Measurements from ENCODE around the gene CPSF3.

Gene CPSF3

DNA sequence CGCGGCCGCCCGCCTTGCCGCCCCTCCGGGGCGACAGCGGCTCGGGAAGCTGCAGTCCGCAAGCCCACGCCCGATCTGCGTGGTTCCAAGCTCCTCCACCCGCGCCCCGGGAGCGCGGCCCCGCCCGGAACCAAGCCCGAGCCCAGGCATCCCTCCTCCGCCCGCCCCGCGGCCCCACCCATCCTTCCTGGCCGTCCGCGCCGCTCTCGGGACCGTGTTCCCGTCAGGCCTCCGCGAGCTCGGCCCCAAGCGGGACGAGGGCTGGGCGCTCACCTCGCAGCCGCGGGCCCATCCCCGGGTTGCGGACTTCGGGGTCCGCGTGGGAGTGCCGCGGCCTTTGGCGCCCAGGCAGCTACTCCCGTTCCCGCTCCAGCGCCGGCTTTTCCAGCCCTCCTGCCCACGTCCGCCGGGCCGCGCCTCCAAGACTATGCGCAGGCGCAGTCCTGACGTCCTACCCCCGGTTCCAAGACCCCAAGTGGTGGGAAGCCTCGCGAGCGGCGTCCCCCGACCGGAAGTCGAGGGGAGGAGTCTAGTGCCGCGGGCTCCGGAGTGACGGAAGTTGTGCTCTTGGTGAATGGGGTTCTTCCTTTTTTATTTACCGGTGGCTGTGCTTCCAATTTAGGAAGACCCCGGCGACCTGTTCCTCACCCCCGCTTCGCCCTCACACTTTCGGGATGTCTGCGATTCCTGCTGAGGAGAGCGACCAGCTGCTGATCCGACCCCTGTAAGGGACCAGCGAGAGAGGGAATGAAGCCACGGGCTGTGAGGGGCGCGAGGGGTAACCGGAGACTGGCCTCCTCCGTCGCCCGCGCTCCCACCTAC lies at the start of gene CPSF3, which contains the start of gene ITGB1BP1:
TSS of gene CPSF3 (plus strand) at position 555 of the 822 bp plus-strand sequence. CDS start at position 675, 120 bp downstream.
TSS of gene ITGB1BP1 (minus strand) at position 429 of the 822 bp plus-strand sequence. CDS start 4,831 bp downstream, outside the sequence.
- DNase-seq = peak; percentile 97

DNA sequence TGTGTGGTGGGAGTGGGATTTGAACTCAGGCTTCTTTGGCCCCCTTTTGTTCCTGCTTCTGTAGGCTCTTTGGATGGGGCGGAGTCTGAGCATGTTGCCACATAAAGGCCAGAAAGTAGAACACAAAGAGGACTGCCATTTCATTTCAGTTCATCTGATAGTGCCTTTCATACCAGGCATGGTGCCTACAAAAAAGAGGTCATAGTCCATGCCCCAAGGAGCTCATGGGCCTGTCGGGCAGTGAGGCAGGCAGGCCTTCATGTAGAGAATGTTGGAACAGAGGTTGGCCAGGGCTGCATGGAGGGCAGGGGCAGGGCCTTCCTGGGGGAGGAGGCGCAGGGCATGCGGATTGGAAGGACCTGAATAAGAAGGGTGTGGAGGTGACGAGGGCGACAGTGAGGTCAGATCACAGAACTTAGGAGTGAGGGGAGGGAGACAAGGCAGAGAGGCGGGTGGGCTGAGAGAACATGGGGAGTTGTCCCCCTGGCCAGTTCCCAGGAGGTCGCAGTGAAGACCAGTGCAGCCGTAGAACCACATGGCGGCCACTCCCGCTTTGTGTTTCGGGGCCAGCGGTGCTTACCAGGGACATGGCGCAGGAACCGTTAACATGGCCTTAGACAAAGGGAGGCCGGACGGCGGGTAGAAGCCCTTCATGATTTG lies 49.3 kb upstream of the CPSF3 start:
- DNase-seq = no peak

DNA sequence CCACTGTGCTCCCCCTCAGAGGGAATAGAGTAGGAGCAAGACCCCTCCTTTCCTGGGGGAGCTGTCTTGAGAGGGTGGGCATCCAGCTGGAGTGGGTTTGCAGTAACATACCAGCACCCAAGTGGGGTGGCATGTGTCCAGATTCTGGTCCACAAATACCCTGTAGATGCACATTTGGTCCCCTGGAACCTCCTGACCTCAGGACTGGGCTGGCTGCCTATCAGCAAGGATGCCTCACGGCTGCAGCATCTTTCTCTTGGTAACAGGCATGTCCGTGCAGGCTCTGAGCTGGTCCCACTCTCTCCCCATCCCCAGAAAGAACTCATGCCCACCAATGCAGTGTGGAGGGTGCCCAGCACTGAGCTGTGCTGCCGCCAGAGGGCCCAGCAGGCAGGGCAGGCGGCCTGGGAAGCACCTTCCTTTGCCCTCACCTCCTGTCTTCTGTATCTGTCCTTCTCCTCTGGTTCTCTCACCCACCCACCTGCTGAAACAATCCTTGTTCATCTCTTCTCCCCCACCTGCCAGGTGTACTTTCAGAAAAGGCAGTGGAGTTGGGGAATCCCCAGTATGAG lies 47.5 kb upstream of the CPSF3 start:
- DNase-seq = no peak

DNA sequence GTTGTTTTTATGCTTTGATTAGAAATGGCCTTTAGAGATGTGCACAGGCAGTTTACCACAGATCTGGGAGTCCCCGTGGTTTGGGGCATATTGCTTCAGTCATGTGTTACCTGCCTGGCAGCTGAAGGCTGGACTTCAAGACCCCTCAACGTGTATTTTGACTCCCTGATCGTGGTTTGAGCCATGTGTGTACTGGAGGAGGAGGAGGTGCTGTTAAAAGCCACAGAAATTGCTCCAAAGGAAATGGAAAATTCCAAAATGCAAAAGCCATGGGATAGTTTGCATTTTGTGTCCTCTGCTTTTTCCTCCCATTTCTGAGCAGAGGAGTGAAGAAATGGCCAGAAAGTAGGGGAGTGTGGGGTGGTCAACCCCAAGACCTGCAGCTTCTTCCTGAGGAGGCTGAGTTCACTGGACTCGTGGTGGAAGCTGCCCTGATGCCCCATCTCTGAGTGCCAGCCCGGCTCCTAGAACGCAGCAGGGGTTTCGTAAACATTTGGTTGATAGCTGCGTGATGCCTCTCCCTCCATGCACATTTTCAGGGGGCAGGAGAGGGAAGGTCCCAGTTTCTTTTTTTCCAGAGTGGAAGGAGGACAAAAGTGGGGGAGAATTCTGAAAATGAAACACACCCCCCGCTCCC lies 45.9 kb upstream of the CPSF3 start:
- DNase-seq = no peak

DNA sequence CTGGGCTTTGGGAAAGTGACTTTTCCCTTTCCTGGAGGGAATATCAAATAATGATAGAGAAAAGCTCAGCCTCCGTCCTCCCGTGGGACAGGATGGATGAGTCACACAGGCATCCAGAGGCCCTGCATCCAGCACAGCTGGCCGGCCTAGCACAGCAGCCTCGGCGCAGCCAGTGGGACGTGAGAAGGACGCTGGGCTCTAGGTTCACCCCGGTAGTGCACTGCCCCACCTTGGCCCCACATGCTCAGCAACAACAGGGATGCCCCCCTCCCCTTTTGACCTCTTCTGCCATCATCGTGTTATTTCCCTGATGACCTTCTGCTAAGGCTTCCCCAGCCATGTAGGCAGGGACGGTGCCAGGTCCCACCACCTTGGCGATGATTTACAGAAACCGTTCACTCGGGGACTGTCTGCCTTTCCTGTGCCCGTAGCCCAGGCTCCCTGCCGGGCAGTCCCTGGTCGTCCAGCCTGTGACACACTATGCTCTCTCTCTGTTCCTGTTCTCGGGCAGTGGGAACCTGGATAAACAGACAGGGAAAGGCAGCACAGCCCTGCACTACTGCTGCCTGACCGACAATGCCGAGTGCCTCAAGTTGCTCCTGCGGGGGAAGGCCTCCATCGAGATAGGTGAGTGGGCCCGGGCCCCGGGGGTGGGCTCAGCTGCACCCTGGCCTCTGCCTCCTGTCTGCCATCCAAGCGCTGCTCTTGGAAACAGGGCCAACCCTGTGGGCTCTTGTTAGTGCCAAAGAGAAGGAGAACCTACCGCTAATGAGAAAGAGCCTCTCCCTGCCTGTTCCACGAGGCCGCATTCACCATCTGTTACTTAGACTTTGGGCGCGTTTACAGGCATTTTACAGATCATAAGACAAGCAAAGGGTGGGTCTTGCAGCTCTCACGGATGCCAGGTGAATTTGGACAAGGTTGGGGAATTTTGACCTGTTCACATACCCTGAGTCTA lies 44.7 kb upstream of the CPSF3 start:
- no peak for DNase-seq

DNA sequence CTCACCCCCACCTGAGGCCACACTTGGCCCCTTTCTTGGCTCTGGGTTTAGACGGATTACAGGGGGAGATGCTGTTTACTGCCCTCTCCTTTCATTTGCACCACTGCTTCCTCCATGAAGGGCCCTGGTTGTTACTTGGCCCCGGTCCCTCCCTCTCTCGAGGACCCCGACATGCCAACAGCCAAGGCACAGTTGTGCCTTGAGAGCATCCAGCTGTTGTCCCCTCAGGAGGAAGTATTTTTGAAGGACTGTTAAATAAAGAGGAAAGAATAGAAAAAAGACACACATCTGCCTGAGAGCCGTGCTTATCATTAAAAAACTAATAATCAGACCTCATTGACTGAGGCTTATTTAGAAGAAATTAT lies 44.1 kb upstream of the CPSF3 start:
- no peak for DNase-seq

DNA sequence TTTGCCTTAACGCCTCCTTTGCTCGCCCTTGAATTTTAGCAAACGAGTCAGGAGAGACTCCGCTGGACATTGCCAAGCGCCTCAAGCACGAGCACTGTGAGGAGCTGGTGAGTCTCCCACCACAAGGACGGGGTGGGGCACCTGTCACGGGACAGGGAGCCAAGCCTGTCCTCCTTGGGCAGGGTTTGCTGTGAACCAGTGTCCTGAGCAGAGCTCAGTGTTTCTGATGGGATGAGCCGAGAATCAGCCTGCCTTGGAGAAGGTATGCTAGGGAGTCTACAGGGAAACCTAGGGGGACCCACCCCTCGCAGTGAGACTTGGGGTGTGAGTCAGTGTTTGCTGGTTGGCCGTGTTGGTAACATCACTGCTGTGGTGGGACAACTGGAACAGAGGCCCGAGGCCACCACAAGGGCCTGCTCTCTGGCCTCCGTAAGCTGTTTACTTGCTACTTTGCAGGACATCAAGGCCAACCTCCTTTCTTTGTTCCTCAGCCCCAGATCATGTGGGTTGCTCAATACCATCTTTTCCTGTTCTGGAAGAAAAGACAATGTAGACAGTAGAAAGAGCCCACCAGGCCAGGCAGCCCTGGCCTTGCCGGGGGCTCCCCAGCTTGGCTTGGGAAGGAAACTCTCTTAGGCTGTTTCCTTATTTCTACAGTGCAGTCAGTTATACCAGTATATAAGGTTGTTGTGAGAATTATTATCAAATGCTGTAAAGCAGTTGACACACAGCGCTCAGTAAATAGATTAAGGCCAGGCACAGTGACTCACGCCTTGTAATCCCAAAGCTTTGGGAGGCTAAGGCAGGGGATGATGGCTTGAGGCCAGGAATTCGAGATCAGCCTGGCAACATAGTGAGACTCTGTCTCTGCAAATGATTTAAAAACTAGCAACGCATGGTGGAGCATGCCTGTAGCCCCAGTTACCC lies 42.5 kb upstream of the CPSF3 start:
- no peak for DNase-seq

DNA sequence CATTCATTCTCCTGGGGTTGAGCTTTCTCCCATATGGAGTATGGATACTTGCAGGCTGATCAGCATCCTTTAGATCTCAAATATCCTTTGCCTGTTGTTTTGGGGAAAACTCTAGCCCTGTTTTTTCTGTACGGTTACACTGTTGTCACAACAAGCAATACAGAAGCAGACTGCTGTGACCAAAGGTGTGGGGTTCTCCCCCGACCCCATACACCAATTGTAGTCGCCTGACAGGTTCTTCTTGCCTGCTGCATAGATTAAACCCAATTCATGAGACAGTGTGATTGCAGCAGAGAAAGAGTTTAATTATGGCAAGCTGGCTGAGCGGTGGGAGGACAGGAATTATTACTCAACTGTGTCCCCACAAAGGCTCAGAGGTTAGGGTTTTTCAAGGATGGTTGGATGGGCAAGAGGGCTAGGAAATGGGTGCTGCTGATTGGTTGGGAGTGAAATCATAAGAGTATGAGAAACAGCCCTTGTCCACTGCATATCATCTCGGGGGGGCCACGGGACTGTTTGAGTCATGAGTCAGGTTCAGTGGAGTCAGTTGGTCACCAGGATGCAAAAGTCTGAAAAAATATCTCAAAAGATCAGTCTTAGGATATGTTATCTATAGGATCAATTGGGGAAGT lies 40.7 kb upstream of the CPSF3 start:
- DNase-seq = no peak

DNA sequence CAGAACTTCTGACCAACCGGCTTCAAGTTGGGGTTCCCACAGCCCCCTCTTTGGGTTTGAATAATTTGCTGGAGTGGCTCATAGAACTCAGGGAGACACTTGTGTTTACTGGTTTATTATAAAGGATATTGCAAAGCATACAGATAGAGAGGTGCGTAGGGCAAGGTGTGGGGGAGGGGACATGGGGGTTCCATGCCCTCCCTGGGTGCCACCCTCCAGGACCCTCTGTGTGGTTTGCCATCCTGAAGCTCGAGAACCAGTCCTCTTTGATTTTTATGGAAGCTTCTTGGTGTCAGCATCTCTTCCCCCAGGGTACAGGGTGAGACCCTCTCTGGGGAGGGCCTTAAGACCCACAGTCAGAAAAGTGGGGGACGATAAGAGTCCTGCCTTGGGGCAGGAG lies 38.9 kb upstream of the CPSF3 start:
- no peak for DNase-seq

DNA sequence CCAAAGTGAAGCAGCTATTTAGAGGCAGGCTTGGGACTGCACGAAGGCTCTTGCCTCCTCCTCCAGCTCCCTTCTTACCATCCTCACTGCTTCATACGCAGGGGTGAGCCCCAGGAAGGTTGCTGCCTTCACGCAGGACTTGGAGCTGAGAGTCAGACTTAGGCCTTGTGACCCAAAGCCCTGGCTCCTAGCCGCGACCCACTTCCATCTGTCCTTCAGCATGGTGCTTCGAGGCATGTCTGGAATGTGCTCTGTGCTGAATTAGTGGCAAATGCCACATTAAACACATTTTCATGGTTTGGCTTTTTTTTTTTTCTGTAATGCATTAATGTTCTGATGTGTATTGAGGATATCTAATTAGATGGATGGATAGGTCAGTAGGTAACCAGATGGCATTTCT lies 37.6 kb upstream of the CPSF3 start:
- no peak for DNase-seq

DNA sequence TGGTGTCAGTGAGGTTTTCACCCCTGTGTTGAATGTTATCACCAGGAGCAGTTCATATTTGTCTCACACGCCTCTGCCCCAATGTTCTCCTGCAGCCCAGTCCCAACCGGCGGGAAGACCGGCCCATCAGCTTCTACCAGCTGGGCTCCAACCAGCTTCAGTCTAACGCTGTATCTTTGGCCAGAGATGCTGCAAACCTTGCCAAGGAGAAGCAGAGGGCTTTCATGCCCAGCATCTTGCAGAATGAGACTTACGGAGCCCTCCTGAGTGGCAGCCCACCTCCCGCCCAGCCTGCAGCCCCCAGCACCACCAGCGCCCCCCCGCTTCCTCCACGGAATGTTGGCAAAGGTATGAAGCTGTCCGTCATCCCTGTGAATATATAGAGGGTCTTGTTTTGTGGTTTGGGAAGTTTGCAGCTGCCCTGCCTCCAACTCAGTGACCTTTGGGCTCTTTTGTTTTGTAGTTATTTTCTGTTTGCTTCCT lies 35.2 kb upstream of the CPSF3 start:
- DNase-seq = no peak

DNA sequence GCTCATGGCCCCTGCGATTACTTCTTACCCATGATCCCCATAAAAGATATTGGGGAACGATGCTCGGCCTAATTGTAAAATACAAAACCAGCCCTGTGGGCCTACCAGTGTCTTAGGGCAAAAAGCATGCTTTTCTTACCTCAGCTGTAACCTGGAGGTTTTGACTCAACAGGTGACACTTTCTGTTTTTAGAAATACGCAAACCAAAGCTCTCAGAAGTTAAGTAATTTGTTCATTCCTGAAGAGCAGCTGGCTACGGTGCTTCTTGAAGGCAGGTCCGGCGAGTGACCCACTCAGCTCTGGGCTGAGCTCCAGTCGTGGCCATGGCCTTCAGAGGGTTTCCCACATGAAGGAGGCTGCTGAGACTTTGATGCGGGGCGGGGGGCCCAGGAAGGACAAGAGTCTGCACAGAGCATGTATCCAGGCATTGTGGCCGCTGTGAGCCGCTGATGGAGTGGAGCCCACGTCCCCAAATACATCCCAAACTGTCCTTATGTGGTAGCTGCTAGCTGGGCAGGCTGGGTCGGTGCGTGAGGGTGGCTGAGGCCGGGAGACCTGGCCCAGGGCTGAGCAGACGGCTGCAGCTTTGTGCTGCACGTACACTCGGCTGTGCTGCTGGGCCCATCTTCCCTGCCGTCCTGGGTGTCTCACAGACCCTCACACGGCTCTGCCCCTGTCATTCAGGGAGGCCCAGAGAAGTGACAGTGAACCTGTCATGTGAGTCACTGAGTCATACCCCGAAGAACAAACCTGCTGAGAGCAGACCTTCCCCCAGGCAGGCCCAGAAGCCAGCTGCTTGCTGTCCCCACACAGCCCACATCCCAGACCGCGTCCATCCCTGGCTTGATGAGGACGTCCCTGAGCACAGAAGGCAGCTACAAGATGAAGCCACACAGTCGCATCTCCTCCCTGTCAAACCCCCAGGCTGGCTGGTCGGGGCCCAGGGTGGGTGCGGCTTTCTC lies 34.2 kb upstream of the CPSF3 start:
- no peak for DNase-seq

DNA sequence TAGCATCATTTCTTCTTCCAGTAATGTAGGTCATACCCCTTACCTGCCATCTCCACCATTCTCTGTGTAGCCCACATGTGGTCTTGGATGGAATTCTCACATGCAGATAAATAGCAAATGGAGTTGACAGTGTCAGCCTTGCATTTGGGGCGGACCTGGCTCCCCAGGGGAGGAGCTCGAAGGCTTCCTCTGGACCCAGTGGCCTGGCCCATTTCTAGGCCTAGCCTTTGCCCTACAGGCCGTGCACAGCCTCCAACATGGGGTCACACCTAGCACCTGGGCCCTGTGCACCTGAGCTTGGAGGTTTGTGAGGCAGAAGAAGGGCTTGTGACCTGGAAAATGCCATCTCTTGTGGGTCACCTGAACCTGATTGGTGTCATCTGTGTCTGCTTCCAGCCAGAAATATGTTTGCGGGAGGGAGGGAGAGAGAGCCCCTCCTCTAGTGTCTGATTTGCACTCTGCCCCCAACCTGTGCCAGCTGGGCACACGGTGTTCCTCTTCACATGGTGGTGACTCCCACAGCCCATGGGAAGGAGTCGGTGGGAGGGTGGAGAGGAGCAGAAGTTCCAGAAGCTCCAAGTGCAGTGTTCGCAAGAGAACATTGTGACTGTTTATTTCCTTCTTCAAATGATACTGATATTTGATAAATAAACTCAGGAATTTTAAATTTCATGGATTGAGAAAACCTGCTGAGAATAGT lies 33.2 kb upstream of the CPSF3 start:
- no peak for DNase-seq

DNA sequence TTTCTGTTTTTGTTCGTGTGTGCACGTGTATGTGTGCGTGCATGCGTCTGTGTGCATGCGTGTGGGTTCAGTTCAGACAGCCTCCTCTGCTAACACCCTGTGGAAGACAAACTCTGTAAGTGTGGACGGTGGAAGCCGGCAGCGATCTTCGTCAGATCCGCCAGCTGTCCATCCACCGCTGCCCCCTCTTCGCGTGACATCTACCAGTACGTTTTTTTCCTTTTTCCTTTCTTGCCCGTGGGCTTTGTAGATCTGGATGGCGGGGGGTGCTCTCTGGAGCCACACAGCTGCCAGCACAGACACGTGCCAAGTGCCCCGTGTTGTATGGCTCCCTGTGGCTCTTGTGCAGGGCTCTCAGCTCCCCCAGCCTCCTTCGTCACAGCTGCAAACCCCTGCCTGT lies 32.5 kb upstream of the CPSF3 start:
- DNase-seq = no peak

DNA sequence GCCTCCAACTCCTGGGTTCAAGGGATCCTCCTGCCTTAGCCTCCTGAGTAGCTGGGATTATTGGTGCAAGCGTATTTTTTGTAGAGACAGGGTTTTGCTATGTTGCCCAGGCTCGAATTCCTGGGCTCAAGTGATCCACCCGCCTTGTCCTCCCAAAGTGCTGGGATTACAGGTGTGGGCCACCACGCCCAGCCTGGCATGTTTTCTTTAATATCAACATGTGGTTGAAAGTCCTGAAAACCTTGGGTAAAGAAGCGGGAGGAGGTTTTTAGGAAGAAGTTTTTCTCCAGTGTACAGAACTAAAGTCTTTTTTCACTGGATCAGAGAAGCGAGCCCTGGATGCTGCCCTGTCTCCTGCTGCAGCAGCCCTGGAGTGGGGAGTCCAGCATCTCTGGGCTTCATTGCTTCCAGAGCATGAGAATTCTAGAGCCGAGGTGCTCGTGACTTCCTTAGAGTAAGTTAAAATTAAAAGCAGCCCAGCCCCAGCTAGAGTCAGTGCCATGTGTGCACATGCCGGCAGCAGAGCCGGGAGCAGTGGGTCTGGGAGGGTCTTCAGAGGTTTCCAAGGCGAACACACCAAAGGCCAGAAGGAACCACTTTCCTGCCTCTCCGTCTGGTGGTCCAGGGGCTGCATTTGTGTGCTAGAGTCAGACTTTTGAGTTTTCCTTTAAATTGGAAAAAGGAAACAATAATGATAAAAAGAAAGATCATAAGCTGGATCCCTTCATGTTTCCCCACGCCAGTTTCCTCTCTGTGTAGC lies 31.3 kb upstream of the CPSF3 start:
- no peak for DNase-seq

DNA sequence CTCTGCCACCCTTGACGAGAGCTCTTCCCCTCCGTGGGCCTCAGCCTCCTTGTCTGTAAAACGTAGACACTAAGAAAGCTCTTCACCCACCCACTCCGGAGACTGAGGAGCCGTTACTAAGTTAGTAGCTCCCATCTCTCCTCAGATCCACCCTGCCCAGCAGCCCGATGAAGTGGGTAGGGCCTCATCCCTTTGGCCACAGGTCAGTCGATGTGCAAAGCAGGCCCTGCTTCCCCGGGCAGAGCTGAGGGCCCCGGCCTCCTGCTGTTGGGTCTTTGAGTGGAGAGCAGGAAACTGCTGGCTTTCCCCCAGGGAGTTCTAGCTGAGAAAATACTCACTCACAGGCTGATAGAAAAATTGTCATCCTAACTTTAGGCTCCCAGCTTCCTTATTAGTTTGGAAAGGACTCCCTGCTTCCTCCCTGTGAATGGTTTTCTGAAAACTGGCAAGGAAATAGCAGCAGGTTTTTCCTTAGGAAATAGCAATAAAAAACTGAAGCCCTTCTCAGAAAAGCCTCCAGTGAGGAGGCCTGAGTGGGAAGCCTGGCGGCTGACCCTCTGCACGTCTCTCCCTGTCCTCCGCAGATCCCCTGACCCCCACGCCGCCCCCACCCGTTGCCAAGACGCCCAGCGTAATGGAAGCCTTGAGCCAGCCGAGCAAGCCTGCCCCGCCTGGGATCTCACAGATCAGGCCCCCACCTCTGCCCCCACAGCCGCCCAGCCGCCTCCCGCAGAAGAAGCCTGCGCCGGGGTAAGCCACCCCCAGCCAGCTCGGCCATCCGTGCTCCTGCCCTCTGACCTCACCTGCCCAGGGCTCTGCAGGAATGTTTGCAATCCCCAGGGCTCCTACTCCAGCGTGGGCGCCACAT lies 30.3 kb upstream of the CPSF3 start:
- no peak for DNase-seq

DNA sequence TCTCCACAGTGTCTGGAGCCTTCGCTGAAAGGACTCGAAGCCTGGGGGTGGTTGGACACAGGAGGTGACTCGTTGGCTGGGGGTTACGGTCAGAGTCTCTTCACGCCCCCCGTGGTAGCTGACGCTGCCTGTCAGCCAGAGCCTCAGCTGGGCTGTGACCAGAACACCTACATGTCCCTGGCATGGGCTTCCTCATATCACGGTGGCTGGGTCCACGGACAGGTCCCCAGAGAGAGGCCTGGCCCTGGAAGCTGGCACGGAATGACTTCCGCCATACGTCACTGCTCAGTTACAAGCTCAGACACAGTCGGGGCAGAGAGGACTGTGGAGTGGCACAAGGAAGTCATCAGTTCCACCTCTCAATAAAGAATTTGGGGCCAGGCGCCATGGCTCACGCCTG lies 28.6 kb upstream of the CPSF3 start:
- DNase-seq = no peak
